Ovary (tissue), 9 donors: ENCODE results near the gene CDHR2. TPM values are rescaled to one million over a fixed set of nuclear protein-coding genes. Genes with fewer than 3 reads are reported as not detected.

ENCODE experiments used
- DNase-seq, 5 donors: peaks; one replicate each; pipeline ENCODE4 v3.0.0-alpha.2; 2019 to 2020
- H3K27ac ChIP-seq, 2 donors: fragments of 200-600 bp; one replicate each; pipeline versions ENCODE4 v1.5.1 to v1.8.0; 2019 to 2022
- H3K27me3 ChIP-seq: fragments of 200-600 bp; one replicate; pipeline ENCODE4 v1.8.0; 2022
- H3K36me3 ChIP-seq: fragments of 200-600 bp; sonication (generic); one replicate; pipeline ENCODE4 v1.5.1; 2019
- H3K4me1 ChIP-seq: one replicate; pipeline ENCODE4 v1.8.1; 2013; ENCODE audit warnings: mild to moderate bottlenecking, moderate library complexity; ENCODE audit not compliant: insufficient read depth
- H3K4me3 ChIP-seq: fragments of 200-600 bp; sonication (generic); one replicate; pipeline ENCODE4 v1.5.1; 2017
- H3K9me3 ChIP-seq, 2 donors: fragments of 200-600 bp in 1 of 2; sonication (generic) in 1 of 2; one replicate each; pipeline versions ENCODE4 v1.5.1 to v1.8.1; 2013 to 2019; ENCODE audit warnings: mild to moderate bottlenecking in 1 of 2, moderate library complexity in 1 of 2
- EP300 ChIP-seq: sonication (generic); formaldehyde crosslinking; IDR thresholded peaks from one replicate; pipeline ENCODE4 v1.6.1; 2017; ENCODE audit warnings: antibody characterized with exemption
- POLR2A ChIP-seq: fragments of 450-650 bp; IDR thresholded peaks from one replicate; pipeline ENCODE4 v1.6.1; 2017; ENCODE audit warnings: antibody characterized with exemption, mild to moderate bottlenecking, moderate library complexity
- WGBS, 3 donors: extraction: QIAGEN DNeasy Blood & Tissue Kit in 1 of 3; methylation state at CpG; one replicate each; pipeline versions ENCODE4 v1.1.5 to v1.1.7; 2013 to 2017; 5-methylcytosine and 5-hydroxymethylcytosine counted together
- intact Hi-C, 4 donors: fragments of 100-400 bp; cut with DNase I; formaldehyde crosslinking; loops; one replicate each; pipeline versions ENCODE4 v1.11.0 to v1.15.1; 2022 to 2023
- polyA plus RNA-seq, 2 donors: library from polyadenylated mRNA; stranded (reverse); fragments of 200-250 nt in 1 of 2; fragments of 350-450 nt in 1 of 2; fragmentation: Illumina TruSeq in 1 of 2; extraction: RNeasy Lipid Tissue Mini Kit (QIAGEN cat#74804) in 1 of 2; gene quantifications; one replicate each; pipeline ENCODE4 v1.2.3, GENCODE V29; 2013 to 2014
- total RNA-seq, 7 donors: library from RNA; depleted of rRNA in 2 of 7; stranded (reverse); fragments of >200 nt in 2 of 7; fragmentation: NEBNext Ultra II Directional in 3 of 7; extraction: Animal tissue kit (Norgen Biotek cat#: 25700) in 3 of 7; gene quantifications; one replicate each; pipeline versions ENCODE4 v1.1.0 to v1.2.4, GENCODE V29; 2016 to 2023
- TF ChIP-seq, protein P1 (sequence below), 3 donors: fragments of 450-650 bp in 2 of 3; fragments of 200-600 bp in 1 of 3; IDR thresholded peaks; one replicate each; pipeline versions ENCODE4 v1.5.1 to v1.8.0; 2016 to 2022; ENCODE audit warnings: antibody characterized with exemption in 3 of 3, mild to moderate bottlenecking in 1 of 3
- donor health status: DM: no; HTN: no; CAD: no; lungs with moderate emphysema.
- donor health status: DM: no; HTN: no; CAD: no.
- donor health status: Bipolar disorder and iron deficiency.
- donor health status: DM: yes; HTN: yes; CAD: no.
- donor health status: DM: no; HTN: no; CAD: no.
- donor health status: DM: yes; HTN: yes; CAD: no.

The CDHR2 gene
- total and polyA plus RNA-seq, 9 donors, result 0.10 to 2.0 (median 0.20) TPM; not detected in 6

DNA sequence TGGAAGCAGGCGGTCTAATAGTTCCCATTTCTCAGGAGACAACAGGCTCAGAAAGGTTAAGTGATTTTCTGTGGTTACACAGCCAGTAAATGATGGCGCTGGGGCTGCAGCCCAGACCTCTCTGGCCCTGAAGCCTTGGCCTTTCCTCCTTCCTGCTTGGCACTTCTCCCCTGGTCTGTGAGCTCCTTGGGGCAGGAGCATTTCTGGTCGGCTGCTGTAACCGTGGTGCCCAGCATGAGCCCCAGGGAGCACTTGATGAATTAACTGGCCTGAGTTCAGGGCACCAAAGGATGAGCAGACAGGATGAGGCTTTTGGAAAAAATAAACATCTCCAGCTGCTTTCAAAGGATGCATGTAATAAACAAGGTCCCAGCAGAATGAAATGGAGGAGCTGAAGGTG is 30.2 kb downstream of the CDHR2 start:
- WGBS, 3 donors, result 37 to 53% (median 42%) methylated on average over 4 of the region's 4 CpGs
- no peak for DNase-seq
- intact Hi-C loops, result no loop called here

DNA sequence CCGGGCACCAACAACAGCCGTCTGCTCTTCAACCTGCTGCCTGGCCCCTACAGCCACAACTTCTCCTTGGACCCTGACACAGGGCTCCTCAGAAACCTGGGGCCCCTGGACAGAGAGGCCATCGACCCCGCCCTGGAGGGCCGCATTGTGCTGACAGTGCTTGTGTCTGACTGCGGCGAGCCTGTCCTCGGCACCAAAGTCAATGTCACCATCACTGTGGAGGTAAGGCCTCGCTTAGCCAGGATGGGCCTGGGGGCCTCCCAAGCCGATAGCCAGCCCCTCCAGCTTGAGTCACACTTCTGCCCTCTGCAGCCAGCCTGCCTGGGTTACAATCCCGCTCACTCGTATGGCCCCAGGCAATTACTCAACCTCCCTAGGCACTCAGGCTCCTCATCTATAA is 32.2 kb downstream of the CDHR2 start:
- Histone ChIP-seq H3K4me3 (no peak overlapping the region), H3K27ac (no peak overlapping the region), H3K36me3 (no peaks in the 10 kb centered on the region), H3K27me3 (no peaks in the 10 kb centered on the region), H3K4me1 (no peaks in the 10 kb centered on the region), H3K9me3 (peaks cover 0 to 20% of the 10 kb centered on the region in 2 donors)
- 83 to 92% (median 89%) methylated on average over 7 to 12 of the region's 12 CpGs for WGBS, 3 donors
- DNase-seq, result no peak
- intact Hi-C loops, result no loop called here
- TF ChIP-seq POLR2A (no peak), EP300 (no peak)
- TF ChIP-seq, protein P1, sequence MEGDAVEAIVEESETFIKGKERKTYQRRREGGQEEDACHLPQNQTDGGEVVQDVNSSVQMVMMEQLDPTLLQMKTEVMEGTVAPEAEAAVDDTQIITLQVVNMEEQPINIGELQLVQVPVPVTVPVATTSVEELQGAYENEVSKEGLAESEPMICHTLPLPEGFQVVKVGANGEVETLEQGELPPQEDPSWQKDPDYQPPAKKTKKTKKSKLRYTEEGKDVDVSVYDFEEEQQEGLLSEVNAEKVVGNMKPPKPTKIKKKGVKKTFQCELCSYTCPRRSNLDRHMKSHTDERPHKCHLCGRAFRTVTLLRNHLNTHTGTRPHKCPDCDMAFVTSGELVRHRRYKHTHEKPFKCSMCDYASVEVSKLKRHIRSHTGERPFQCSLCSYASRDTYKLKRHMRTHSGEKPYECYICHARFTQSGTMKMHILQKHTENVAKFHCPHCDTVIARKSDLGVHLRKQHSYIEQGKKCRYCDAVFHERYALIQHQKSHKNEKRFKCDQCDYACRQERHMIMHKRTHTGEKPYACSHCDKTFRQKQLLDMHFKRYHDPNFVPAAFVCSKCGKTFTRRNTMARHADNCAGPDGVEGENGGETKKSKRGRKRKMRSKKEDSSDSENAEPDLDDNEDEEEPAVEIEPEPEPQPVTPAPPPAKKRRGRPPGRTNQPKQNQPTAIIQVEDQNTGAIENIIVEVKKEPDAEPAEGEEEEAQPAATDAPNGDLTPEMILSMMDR (IDR thresholded peaks at IDR 0.05), result no peak

More for the DNA sequence above, 30.2 kb downstream of the CDHR2 start:
- TF ChIP-seq EP300 (no peak), POLR2A (no peak)
- TF ChIP-seq, protein P1 (IDR thresholded peaks at IDR 0.05), result no peak
- Histone ChIP-seq H3K36me3 (no peaks in the 10 kb centered on the region), H3K9me3 (peaks cover 0 to 2% of the 10 kb centered on the region in 2 donors), H3K4me3 (no peak overlapping the region), H3K27ac (no peak overlapping the region), H3K4me1 (no peaks in the 10 kb centered on the region), H3K27me3 (no peaks in the 10 kb centered on the region)

DNA sequence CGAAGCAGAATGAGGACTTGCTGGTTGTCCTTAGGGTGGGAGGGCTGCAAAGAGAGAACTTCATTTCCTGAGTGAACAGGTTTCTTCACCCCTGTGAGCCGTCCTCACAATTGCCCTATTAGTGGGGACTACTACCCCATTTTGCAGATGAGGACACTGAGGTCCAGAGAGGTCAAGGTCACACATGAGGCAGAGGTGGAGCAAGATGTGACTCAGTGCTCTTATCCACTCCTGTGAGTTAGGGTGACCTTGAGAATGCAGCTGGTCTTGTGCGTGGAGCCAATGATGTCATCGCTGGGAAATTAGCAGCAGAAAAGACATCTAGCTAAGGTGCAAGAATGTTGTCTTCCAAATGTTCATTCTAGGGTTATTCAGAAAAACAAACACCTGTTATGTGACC is 33.9 kb downstream of the CDHR2 start:
- H3K4me3 ChIP-seq, result no peak overlapping the region
- H3K27me3 ChIP-seq, result no peaks in the 10 kb centered on the region
- intact Hi-C loops, result no loop called here
- H3K36me3 ChIP-seq, result no peaks in the 10 kb centered on the region
- no peak for DNase-seq
- no peak for TF ChIP-seq EP300
- TF ChIP-seq, protein P1 (IDR thresholded peaks at IDR 0.05), result no peak
- TF ChIP-seq POLR2A, result no peak
- no peaks in the 10 kb centered on the region for H3K4me1 ChIP-seq
- no peak overlapping the region for H3K27ac ChIP-seq
- peaks cover 0 to 22% of the 10 kb centered on the region in 2 donors for H3K9me3 ChIP-seq
- 37 to 48% (median 39%) methylated on average over 4 of the region's 4 CpGs for WGBS, 3 donors

DNA sequence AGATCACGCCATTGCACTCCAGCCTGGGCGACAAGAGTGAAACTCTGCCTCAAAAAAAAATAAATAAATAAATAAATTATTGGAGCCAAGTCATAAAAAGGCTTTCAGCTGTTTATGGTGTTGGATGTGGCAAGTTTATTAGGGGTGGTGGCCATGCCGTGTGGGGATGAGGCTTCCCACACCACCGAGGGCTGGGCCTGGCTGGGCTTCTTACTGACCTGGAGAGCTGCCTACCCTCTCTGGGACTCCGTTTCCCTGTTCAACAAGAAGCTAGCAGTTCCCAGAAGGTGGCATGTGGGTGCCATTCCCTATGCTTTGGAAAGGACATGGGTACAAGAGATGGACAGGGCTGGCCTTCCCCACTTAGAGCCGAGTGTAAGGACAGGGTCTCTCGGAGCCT is 38.3 kb downstream of the CDHR2 start:
- Histone ChIP-seq H3K27ac (no peak overlapping the region), H3K27me3 (no peaks in the 10 kb centered on the region), H3K9me3 (peaks cover 0 to 22% of the 10 kb centered on the region in 2 donors), H3K4me1 (no peaks in the 10 kb centered on the region), H3K36me3 (no peaks in the 10 kb centered on the region), H3K4me3 (no peak overlapping the region)
- 73 to 83% (median 82%) methylated on average over 7 of the region's 7 CpGs for WGBS, 3 donors
- intact Hi-C loops, result no loop called here
- TF ChIP-seq POLR2A, result no peak
- TF ChIP-seq EP300, result no peak
- TF ChIP-seq, protein P1 (IDR thresholded peaks at IDR 0.05), result no peak
- no peak for DNase-seq

DNA sequence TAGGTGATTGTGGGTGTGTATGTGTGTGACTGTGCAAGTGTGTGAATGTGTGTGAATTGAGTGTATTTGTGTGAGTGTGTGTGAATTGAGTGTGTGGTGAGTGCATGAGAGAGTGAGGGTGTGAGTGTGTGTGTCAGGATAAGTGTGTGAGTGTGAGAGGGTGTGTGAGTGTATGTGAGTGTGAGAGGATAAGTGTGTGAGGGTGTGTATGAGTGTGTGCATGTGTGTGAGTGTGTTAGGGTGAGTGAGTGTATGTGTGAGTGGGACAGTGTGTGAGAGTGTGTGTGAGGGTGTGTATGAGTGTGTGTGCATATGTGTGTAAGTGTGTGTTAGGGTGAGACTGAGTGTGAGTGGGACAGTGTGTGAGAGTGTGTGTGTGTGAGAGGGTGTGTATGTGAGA is 39.2 kb downstream of the CDHR2 start:
- TF ChIP-seq POLR2A, result no peak
- TF ChIP-seq EP300, result no peak
- TF ChIP-seq, protein P1 (IDR thresholded peaks at IDR 0.05), result no peak
- Histone ChIP-seq H3K27ac (no peak overlapping the region), H3K36me3 (no peaks in the 10 kb centered on the region), H3K27me3 (no peaks in the 10 kb centered on the region), H3K4me3 (no peak overlapping the region), H3K9me3 (peaks cover 0 to 22% of the 10 kb centered on the region in 2 donors), H3K4me1 (no peaks in the 10 kb centered on the region)
- no peak for DNase-seq
- intact Hi-C loops, result no loop called here
